H1 (cell line): ENCODE results near the gene MELTF. TPM values are rescaled to one million over a fixed set of nuclear protein-coding genes. Genes with fewer than 3 reads are reported as not detected.

Experiments used
- CBX8 ChIP-seq: fragments of 300-800, 300-1000 bp; sonication (generic); IDR thresholded peaks from 2 replicates; pipeline ENCODE4 v1.7.1; 2016; ENCODE audit warnings: low read depth, low read length, borderline replicate concordance
- CHD2 ChIP-seq: IDR thresholded peaks from 2 replicates; pipeline ENCODE4 v1.6.1; 2012; ENCODE audit warnings: low read length, improper control_type of control experiment
- CHD7 ChIP-seq: fragments of 300-600 bp; sonication (generic); IDR thresholded peaks from 2 replicates; pipeline ENCODE4 v1.7.1; 2012; ENCODE audit warnings: low read length, moderate library complexity, mild to moderate bottlenecking, inconsistent platforms; ENCODE audit not compliant: insufficient replicate concordance
- CTBP2 ChIP-seq: IDR thresholded peaks from 2 replicates; pipeline ENCODE4 v1.7.0; 2011; ENCODE audit warnings: borderline replicate concordance, mild to moderate bottlenecking, moderate library complexity, mixed read lengths, low read length; ENCODE audit not compliant: insufficient read depth, insufficient read length
- KDM5A ChIP-seq: fragments of 200-600 bp; IDR thresholded peaks from 2 replicates; pipeline ENCODE4 v1.7.1; 2012; ENCODE audit warnings: mild to moderate bottlenecking, low read length, inconsistent platforms, mixed read lengths
- POU5F1 ChIP-seq: IDR thresholded peaks from 2 replicates; pipeline ENCODE4 v1.6.1; 2011; ENCODE audit warnings: low read depth, mild to moderate bottlenecking, low read length, moderate library complexity
- RFX5 ChIP-seq: IDR thresholded peaks from 2 replicates; pipeline ENCODE4 v1.6.1; 2011; ENCODE audit warnings: low read depth, low read length, improper control_type of control experiment, borderline replicate concordance
- ZNF274 ChIP-seq: IDR thresholded peaks from 2 replicates; pipeline ENCODE4 v1.7.0; 2012; ENCODE audit warnings: low read length, borderline replicate concordance; ENCODE audit errors: extremely low read depth
- polyA plus RNA-seq, 7 experiments: library from polyadenylated mRNA; depleted of rRNA in 3 of 7; stranded (reverse) in 5 of 7; unstranded in 2 of 7; fragments of >200 nt in 5 of 7; fragments of 200-250 nt in 2 of 7; gene quantifications; 1 replicate in 5 of 7; 2 replicates in 1 of 7; 4 replicates in 1 of 7; pipeline versions ENCODE4 v1.2.1 to v1.2.3, GENCODE V29; 2011 to 2013; ENCODE audit warnings: missing spikeins in 2 of 7, mixed read lengths in 2 of 7
- total RNA-seq: library from RNA; stranded (reverse); fragmentation: NEBNext Ultra II Directional; extraction: Animal tissue kit (Norgen Biotek cat#: 25700); gene quantifications from 2 replicates; pipeline ENCODE4 v1.2.1, GENCODE V29; 2021

MELTF gene
- total and polyA plus RNA-seq, 2 of the 8 experiments (the other 6 are each of a cell fraction or from before 2014, with no cell fraction given), result 1.7 to 3.5 TPM

DNA sequence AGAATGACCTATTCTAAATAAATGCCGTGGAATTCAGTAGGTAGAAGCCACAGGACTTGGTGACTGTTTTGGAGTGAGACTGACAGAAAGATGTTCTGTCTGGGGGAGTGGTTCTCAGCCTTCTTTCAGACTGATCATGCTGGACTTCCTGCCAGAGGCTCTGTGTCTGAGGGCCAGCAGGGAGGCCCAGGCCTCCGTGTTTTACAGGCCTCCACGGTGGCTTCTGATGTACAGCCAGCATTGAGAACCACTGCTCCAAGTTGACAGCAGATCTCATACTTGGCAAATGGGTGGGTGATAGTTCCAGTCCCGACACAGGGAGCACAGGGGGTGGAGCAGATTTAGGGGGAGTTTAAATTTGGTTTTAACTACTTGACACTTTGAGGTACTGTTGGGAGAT is 54.3 kb downstream of the MELTF start (continued):
- TF ChIP-seq CHD7 (no peak), CHD2 (no peak), CTBP2 (no peak), RFX5 (no peak), POU5F1 (no peak), CBX8 (no peak), ZNF274 (no peak), KDM5A (no peak)
- TF ChIP-seq, all 59 proteins: peak for 0
